Erythroblast (primary cell): ENCODE measurements around the gene THEM5.
"Not testable (repeated sequence)": the region's sequence is repeated elsewhere in the genome, so short reads cannot be mapped to it uniquely, and the experiment has no call there.

Experiments
- GATA1 ChIP-seq: IDR thresholded peaks from 2 replicates; pipeline ENCODE4 v1.6.1; 2011; ENCODE audit warnings: low read depth, mild to moderate bottlenecking, control low read depth, low read length, moderate library complexity
- POLR2A ChIP-seq: IDR thresholded peaks from 2 replicates; pipeline ENCODE4 v1.6.1; 2011; ENCODE audit warnings: mild to moderate bottlenecking, low read length

- TF ChIP-seq POLR2A, GATA1: not testable (repeated sequence)
Observed at GRCh38 chr1:151884445-151884844, 30.9 kb upstream of the THEM5 start.
